ENCODE results near the gene GRIK3. TPM values are rescaled to one million over a fixed set of nuclear protein-coding genes. Genes with fewer than 3 reads are reported as not detected.

GRIK3 gene
- total RNA-seq, 4 donors from 2014 or later = 0.75 to 9.8 (median 1.2) TPM

- Histone ChIP-seq H3K27ac (no peak overlapping the region), H3K4me1 (no peaks in the 10 kb centered on the region), H3K9me3 (no peaks in the 10 kb centered on the region), H3K27me3 (peaks cover 6% of the 10 kb centered on the region), H3K4me3 (no peak overlapping the region), H3K36me3 (no peaks in the 10 kb centered on the region)
- no peak for TF ChIP-seq POLR2AphosphoS5 (IDR thresholded peaks at IDR 0.05)
- no peak for TF ChIP-seq EP300 (IDR thresholded peaks at IDR 0.05; ENCODE audit: low read depth)
- no peak for TF ChIP-seq CTCF (IDR thresholded peaks at IDR 0.05)
- TF ChIP-seq POLR2A (IDR thresholded peaks at IDR 0.05) = no peak
- DNase-seq = no peak
- intact Hi-C loops (cut with DNase I; ENCODE audit: low total_unique reads) (no loop called here), in situ Hi-C loops (cut with MboI; ENCODE audit: low pct_ligation_motif_present in 1 of 4, low pct_unique_long_range_greater_than_20kb in 1 of 4, low sequenced_read_pairs in 3 of 4) (no loop called here)
- 63% methylated on average over 11 of the region's 11 CpGs; no CpG with 5 or more reads in 1 of the 2 donors for WGBS, 2 donors (ENCODE audit: low coverage in 1 of 2)
Observed at GRCh38 chr1:36836196-36836883, 198.0 kb downstream of the GRIK3 start.

GRCh38 chr1:36835696-36836095 lies 198.6 kb downstream of the GRIK3 start:
- Histone ChIP-seq H3K4me3 (no peak overlapping the region), H3K36me3 (no peaks in the 10 kb centered on the region), H3K4me1 (no peaks in the 10 kb centered on the region), H3K9me3 (no peaks in the 10 kb centered on the region), H3K27ac (no peak overlapping the region), H3K27me3 (peaks cover 6% of the 10 kb centered on the region)
- in situ Hi-C loops (cut with MboI; ENCODE audit: low pct_ligation_motif_present in 1 of 4, low pct_unique_long_range_greater_than_20kb in 1 of 4, low sequenced_read_pairs in 3 of 4) = no loop called here
- no peak for TF ChIP-seq CTCF (IDR thresholded peaks at IDR 0.05)
- TF ChIP-seq POLR2AphosphoS5 (IDR thresholded peaks at IDR 0.05) = no peak
- TF ChIP-seq POLR2A (IDR thresholded peaks at IDR 0.05) = no peak
- no peak for TF ChIP-seq EP300 (IDR thresholded peaks at IDR 0.05; ENCODE audit: low read depth)
- no peak for DNase-seq
- intact Hi-C loops (cut with DNase I; ENCODE audit: low total_unique reads) = no loop called here
- 56% methylated on average over 4 of the region's 4 CpGs; no CpG with 5 or more reads in 1 of the 2 donors for WGBS, 2 donors (ENCODE audit: low coverage in 1 of 2)

- intact Hi-C loops (cut with DNase I; ENCODE audit: low total_unique reads) (no loop called here), in situ Hi-C loops (cut with MboI; ENCODE audit: low pct_ligation_motif_present in 1 of 4, low pct_unique_long_range_greater_than_20kb in 1 of 4, low sequenced_read_pairs in 3 of 4) (no loop called here)
- Histone ChIP-seq H3K36me3 (no peaks in the 10 kb centered on the region), H3K4me3 (no peak overlapping the region), H3K9me3 (no peaks in the 10 kb centered on the region), H3K4me1 (no peaks in the 10 kb centered on the region), H3K27ac (no peak overlapping the region), H3K27me3 (peaks cover 6% of the 10 kb centered on the region)
- no peak for TF ChIP-seq POLR2A (IDR thresholded peaks at IDR 0.05)
- TF ChIP-seq POLR2AphosphoS5 (IDR thresholded peaks at IDR 0.05) = no peak
- TF ChIP-seq CTCF (IDR thresholded peaks at IDR 0.05) = no peak
- no peak for TF ChIP-seq EP300 (IDR thresholded peaks at IDR 0.05; ENCODE audit: low read depth)
- 20 to 47% methylated on average over 1 to 4 of the region's 4 CpGs for WGBS, 2 donors (ENCODE audit: low coverage in 1 of 2)
- no peak for DNase-seq
Observed at GRCh38 chr1:36835017-36835695, 199.2 kb downstream of the GRIK3 start.

GRCh38 chr1:36834586-36834985 lies 199.7 kb downstream of the GRIK3 start:
- WGBS, 2 donors (ENCODE audit: low coverage in 1 of 2) = 78 to 83% methylated on average over 1 to 5 of the region's 5 CpGs
- intact Hi-C loops (cut with DNase I; ENCODE audit: low total_unique reads) = no loop called here
- no peak overlapping the region for H3K27ac ChIP-seq

More at GRCh38 chr1:36834586-36834985, 199.7 kb downstream of the GRIK3 start:
- Histone ChIP-seq H3K36me3 (no peaks in the 10 kb centered on the region), H3K9me3 (no peaks in the 10 kb centered on the region), H3K27me3 (peaks cover under 1% of the 10 kb centered on the region), H3K4me3 (no peak overlapping the region), H3K4me1 (no peaks in the 10 kb centered on the region)
- TF ChIP-seq POLR2A (IDR thresholded peaks at IDR 0.05) = no peak
- TF ChIP-seq EP300 (IDR thresholded peaks at IDR 0.05; ENCODE audit: low read depth) = no peak
- no peak for TF ChIP-seq CTCF (IDR thresholded peaks at IDR 0.05)
- no peak for TF ChIP-seq POLR2AphosphoS5 (IDR thresholded peaks at IDR 0.05)
- no peak for DNase-seq
- in situ Hi-C loops (cut with MboI; ENCODE audit: low pct_ligation_motif_present in 1 of 4, low pct_unique_long_range_greater_than_20kb in 1 of 4, low sequenced_read_pairs in 3 of 4) = no loop called here
